SK-N-SH (cell line): ENCODE data around the gene USP48. TPM values are rescaled to one million over a fixed set of nuclear protein-coding genes. Genes with fewer than 3 reads are reported as not detected.

Source experiments
- CTCF ChIA-PET: fragments of 300-600, 350-600 bp; formaldehyde crosslinking; extraction: SDS; loops from one replicate; lab custom pipeline; 2021; lab: Yijun Ruan, JAX
- POLR2A ChIA-PET: fragments of 350-600 bp; sonication (Branson Sonifier 250); formaldehyde crosslinking; extraction: SDS; loops from one replicate; lab custom pipeline; 2020; ENCODE audit warnings: antibody characterized with exemption, inconsistent platforms; lab: Yijun Ruan, JAX
- DNase-seq: peaks from one replicate; pipeline ENCODE4 v3.0.0; 2012
- H2AFZ ChIP-seq: fragments of 200-600 bp; sonication (generic); 2 replicates; pipeline ENCODE4 v1.8.1; 2016; ENCODE audit warnings: antibody characterized with exemption, mild to moderate bottlenecking, low read depth
- H3F3A ChIP-seq: fragments of 200-600 bp; sonication (generic); replicated peaks from 2 replicates; pipeline ENCODE3; 2016; ENCODE audit warnings: antibody characterized with exemption, mild to moderate bottlenecking; ENCODE audit not compliant: insufficient read depth
- H3K27ac ChIP-seq, 2 experiments: fragments of 200-500 bp in 1 of 2; fragments of 200-600 bp in 1 of 2; sonication (Bioruptor generic) in 1 of 2; sonication (generic), shearing (Covaris generic) in 1 of 2; 2 replicates each; pipeline versions ENCODE4 v1.5.1 to v1.6.1; 2014 to 2016; ENCODE audit warnings: low read depth in 2 of 2, inconsistent platforms in 1 of 2, low read length in 1 of 2, mild to moderate bottlenecking in 1 of 2, mixed read lengths in 1 of 2
- H3K27me3 ChIP-seq: fragments of 200-600 bp; sonication (generic), shearing (Covaris generic); 2 replicates; pipeline ENCODE4 v1.6.1; 2016; ENCODE audit warnings: mixed run types; ENCODE audit not compliant: insufficient read depth
- H3K36me3 ChIP-seq, 2 experiments: fragments of 200-500 bp in 1 of 2; fragments of 200-600 bp in 1 of 2; sonication (Bioruptor generic) in 1 of 2; sonication (generic) in 1 of 2; replicated peaks in 1 of 2; 2 replicates each; pipeline versions ENCODE3 to v1.5.1; 2014 to 2016; ENCODE audit warnings: low read length in 1 of 2, mild to moderate bottlenecking in 1 of 2; ENCODE audit not compliant: insufficient read depth in 2 of 2, control insufficient read depth in 1 of 2
- H3K4me1 ChIP-seq, 2 experiments: fragments of 200-500 bp in 1 of 2; fragments of 200-600 bp in 1 of 2; sonication (Bioruptor generic) in 1 of 2; sonication (generic), shearing (Covaris generic) in 1 of 2; 2 replicates each; pipeline versions ENCODE4 v1.5.1 to v1.6.1; 2014 to 2016; ENCODE audit warnings: low read depth in 1 of 2, low read length in 1 of 2, mixed run types in 1 of 2; ENCODE audit not compliant: insufficient read depth in 2 of 2, control insufficient read depth in 1 of 2
- H3K4me2 ChIP-seq: fragments of 200-600 bp; sonication (generic), shearing (Covaris generic); 2 replicates; pipeline ENCODE4 v1.6.1; 2017; ENCODE audit warnings: mixed run types
- H3K4me3 ChIP-seq, 2 experiments: fragments of 200-500 bp in 1 of 2; fragments of 200-600 bp in 1 of 2; sonication (Bioruptor generic) in 1 of 2; sonication (generic), shearing (Covaris generic) in 1 of 2; 2 replicates each; pipeline versions ENCODE4 v1.5.1 to v1.8.1; 2014 to 2016; ENCODE audit warnings: low read depth in 2 of 2, inconsistent platforms in 1 of 2, low read length in 1 of 2, mild to moderate bottlenecking in 1 of 2, mixed read lengths in 1 of 2, moderate library complexity in 1 of 2
- H3K79me2 ChIP-seq: fragments of 200-600 bp; sonication (generic); 2 replicates; pipeline ENCODE4 v1.8.1; 2017; ENCODE audit warnings: mild to moderate bottlenecking; ENCODE audit not compliant: insufficient read depth
- H3K9ac ChIP-seq: fragments of 200-600 bp; sonication (generic); 2 replicates; pipeline ENCODE4 v1.6.1; 2017; ENCODE audit warnings: mixed run types
- H3K9me2 ChIP-seq: fragments of 200-600 bp; sonication (generic); 2 replicates; pipeline ENCODE4 v1.6.1; 2017; ENCODE audit warnings: mixed run types
- H3K9me3 ChIP-seq: fragments of 200-600 bp; sonication (generic); 2 replicates; pipeline ENCODE4 v1.6.1; 2017; ENCODE audit warnings: mixed run types, mild to moderate bottlenecking, moderate library complexity
- H4K20me1 ChIP-seq: fragments of 200-600 bp; sonication (generic); 2 replicates; pipeline ENCODE4 v1.6.1; 2017; ENCODE audit warnings: mild to moderate bottlenecking, mixed run types; ENCODE audit not compliant: insufficient read depth
- CHD2 ChIP-seq: fragments of 150-350 bp; IDR thresholded peaks from 2 replicates; pipeline ENCODE4 v1.6.1; 2018; ENCODE audit warnings: low read length; ENCODE audit not compliant: partially characterized antibody
- ELF1 ChIP-seq: IDR thresholded peaks from 2 replicates; pipeline ENCODE4 v1.4.0; 2012
- EP300 ChIP-seq, 2 experiments: IDR thresholded peaks; 2 replicates each; pipeline versions ENCODE4 v1.4.0 to v1.6.1; 2012; ENCODE audit warnings: borderline replicate concordance in 1 of 2, low read depth in 1 of 2, low read length in 1 of 2
- FOSL2 ChIP-seq: IDR thresholded peaks from 2 replicates; pipeline ENCODE4 v1.4.0; 2012; ENCODE audit warnings: low read depth, mild to moderate bottlenecking, moderate library complexity, borderline replicate concordance
- FOXJ3 ChIP-seq: sonication (generic); formaldehyde crosslinking; IDR thresholded peaks from 2 replicates; pipeline ENCODE4 v1.5.1; 2020; ENCODE audit warnings: mild to moderate bottlenecking, missing genetic modification reagents
- GABPA ChIP-seq: IDR thresholded peaks from 2 replicates; pipeline ENCODE4 v1.4.0; 2012; ENCODE audit warnings: low read depth, mild to moderate bottlenecking
- GATA2 ChIP-seq: sonication (generic); formaldehyde crosslinking; IDR thresholded peaks from 2 replicates; pipeline ENCODE4 v1.5.0; 2020; ENCODE audit warnings: mild to moderate bottlenecking, missing genetic modification reagents
- JUND ChIP-seq: IDR thresholded peaks from 2 replicates; pipeline ENCODE4 v1.4.0; 2012
- NRF1 ChIP-seq: IDR thresholded peaks from 2 replicates; pipeline ENCODE4 v1.6.1; 2012; ENCODE audit warnings: low read depth, mild to moderate bottlenecking, low read length
- RAD21 ChIP-seq: IDR thresholded peaks from 2 replicates; pipeline ENCODE4 v1.6.1; 2012; ENCODE audit warnings: mild to moderate bottlenecking, low read length
- RCOR1 ChIP-seq: fragments of 150-350 bp; IDR thresholded peaks from 2 replicates; pipeline ENCODE4 v1.6.1; 2017; ENCODE audit warnings: antibody characterized with exemption, low read length
- RFX5 ChIP-seq: IDR thresholded peaks from 2 replicates; pipeline ENCODE4 v1.6.1; 2012; ENCODE audit warnings: mild to moderate bottlenecking, improper control_type of control experiment, low read length
- RXRA ChIP-seq: IDR thresholded peaks from 2 replicates; pipeline ENCODE4 v1.4.0; 2012; ENCODE audit warnings: low read depth, mild to moderate bottlenecking, borderline replicate concordance
- SMC3 ChIP-seq: IDR thresholded peaks from 2 replicates; pipeline ENCODE4 v1.6.1; 2012; ENCODE audit warnings: low read depth, low read length, improper control_type of control experiment
- TAF1 ChIP-seq: IDR thresholded peaks from 2 replicates; pipeline ENCODE4 v1.6.1; 2012; ENCODE audit warnings: low read depth, mild to moderate bottlenecking, low read length, moderate library complexity, borderline replicate concordance
- WGBS: methylation state at CpG from one replicate; pipeline ENCODE4 v1.1.6; 2017; ENCODE audit warnings: low lambda C conversion rate; 5-methylcytosine and 5-hydroxymethylcytosine counted together
- polyA plus RNA-seq, 3 experiments: library from polyadenylated mRNA; depleted of rRNA; stranded (reverse); fragments of >200 nt; gene quantifications; 2 replicates each; pipeline ENCODE4 v1.2.3, GENCODE V29; 2012
- TF ChIP-seq, protein P1 (sequence below): fragments of 150-350 bp; IDR thresholded peaks from 2 replicates; pipeline ENCODE4 v1.6.1; 2017; ENCODE audit warnings: antibody characterized with exemption, low read length, low read depth, borderline replicate concordance
- TF ChIP-seq, protein P2 (sequence below): IDR thresholded peaks from 2 replicates; pipeline ENCODE4; 2012
- TF ChIP-seq, protein P3 (sequence below): fragments of 150-350 bp; IDR thresholded peaks from 2 replicates; pipeline ENCODE4 v1.6.1; 2016; ENCODE audit warnings: mild to moderate bottlenecking, low read depth, low read length
- TF ChIP-seq, protein P4 (sequence below): IDR thresholded peaks from 2 replicates; pipeline ENCODE4 v1.4.0; 2012; ENCODE audit warnings: low read depth, borderline replicate concordance

USP48 gene
- polyA plus RNA-seq, 1 of the 3 experiments (the other 2 are of a cell fraction): 13.6 TPM

DNA sequence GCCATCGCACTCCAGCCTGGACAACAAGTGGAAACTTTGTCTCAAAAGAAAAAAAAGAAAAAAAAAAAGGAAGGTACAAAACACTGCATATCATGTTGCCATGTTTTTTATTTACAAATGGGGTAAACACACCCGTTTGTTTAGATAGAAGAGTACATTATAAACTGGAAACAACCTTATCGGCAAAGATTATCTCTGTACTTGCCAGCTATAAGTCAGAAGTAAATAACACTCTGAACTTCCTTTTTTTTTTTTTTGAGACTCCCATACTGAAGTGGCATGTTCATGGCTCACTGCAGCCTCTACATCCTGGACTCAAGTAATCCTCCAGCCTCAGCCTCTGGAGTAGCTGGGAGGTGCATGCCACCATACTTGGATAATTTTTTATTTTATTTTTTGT is 21.9 kb downstream of the USP48 start:
- Histone ChIP-seq H3K27me3 (no peaks in the 10 kb centered on the region), H4K20me1 (peaks cover 90% of the 10 kb centered on the region)
- no peak for TF ChIP-seq FOXJ3 (CRISPR knock-in tag)
- TF ChIP-seq GATA2 (CRISPR knock-in tag): no peak
- no peak for TF ChIP-seq EP300 (IDR thresholded peaks at IDR 0.05; ENCODE audit: borderline replicate concordance in 1 of 2, low read depth in 1 of 2, low read length in 1 of 2)
- no peak for TF ChIP-seq RCOR1
- no peak for TF ChIP-seq GABPA
- no peak for TF ChIP-seq JUND
- no peak for TF ChIP-seq NRF1
- no peak for TF ChIP-seq ELF1
- TF ChIP-seq RXRA: no peak
- TF ChIP-seq, protein P1, sequence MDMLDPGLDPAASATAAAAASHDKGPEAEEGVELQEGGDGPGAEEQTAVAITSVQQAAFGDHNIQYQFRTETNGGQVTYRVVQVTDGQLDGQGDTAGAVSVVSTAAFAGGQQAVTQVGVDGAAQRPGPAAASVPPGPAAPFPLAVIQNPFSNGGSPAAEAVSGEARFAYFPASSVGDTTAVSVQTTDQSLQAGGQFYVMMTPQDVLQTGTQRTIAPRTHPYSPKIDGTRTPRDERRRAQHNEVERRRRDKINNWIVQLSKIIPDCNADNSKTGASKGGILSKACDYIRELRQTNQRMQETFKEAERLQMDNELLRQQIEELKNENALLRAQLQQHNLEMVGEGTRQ: no peak
- TF ChIP-seq RFX5: no peak
- no peak for TF ChIP-seq SMC3
- TF ChIP-seq CHD2: no peak
- no peak for TF ChIP-seq TAF1
- no peak for TF ChIP-seq RAD21
- TF ChIP-seq, protein P2, sequence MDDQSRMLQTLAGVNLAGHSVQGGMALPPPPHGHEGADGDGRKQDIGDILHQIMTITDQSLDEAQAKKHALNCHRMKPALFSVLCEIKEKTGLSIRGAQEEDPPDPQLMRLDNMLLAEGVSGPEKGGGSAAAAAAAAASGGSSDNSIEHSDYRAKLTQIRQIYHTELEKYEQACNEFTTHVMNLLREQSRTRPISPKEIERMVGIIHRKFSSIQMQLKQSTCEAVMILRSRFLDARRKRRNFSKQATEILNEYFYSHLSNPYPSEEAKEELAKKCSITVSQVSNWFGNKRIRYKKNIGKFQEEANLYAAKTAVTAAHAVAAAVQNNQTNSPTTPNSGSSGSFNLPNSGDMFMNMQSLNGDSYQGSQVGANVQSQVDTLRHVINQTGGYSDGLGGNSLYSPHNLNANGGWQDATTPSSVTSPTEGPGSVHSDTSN: no peak
- TF ChIP-seq, protein P3, sequence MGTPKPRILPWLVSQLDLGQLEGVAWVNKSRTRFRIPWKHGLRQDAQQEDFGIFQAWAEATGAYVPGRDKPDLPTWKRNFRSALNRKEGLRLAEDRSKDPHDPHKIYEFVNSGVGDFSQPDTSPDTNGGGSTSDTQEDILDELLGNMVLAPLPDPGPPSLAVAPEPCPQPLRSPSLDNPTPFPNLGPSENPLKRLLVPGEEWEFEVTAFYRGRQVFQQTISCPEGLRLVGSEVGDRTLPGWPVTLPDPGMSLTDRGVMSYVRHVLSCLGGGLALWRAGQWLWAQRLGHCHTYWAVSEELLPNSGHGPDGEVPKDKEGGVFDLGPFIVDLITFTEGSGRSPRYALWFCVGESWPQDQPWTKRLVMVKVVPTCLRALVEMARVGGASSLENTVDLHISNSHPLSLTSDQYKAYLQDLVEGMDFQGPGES: no peak
- TF ChIP-seq FOSL2: no peak
- TF ChIP-seq, protein P4, sequence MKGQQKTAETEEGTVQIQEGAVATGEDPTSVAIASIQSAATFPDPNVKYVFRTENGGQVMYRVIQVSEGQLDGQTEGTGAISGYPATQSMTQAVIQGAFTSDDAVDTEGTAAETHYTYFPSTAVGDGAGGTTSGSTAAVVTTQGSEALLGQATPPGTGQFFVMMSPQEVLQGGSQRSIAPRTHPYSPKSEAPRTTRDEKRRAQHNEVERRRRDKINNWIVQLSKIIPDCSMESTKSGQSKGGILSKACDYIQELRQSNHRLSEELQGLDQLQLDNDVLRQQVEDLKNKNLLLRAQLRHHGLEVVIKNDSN: no peak
- TF ChIP-seq, all 33 proteins: peak for 0
- CTCF ChIA-PET: interaction anchor here (0.6 to 1.2 kb wide), 3 partner anchors 21 to 106 kb away, joined by 3 to 5 read pairs (median 3); no protein-coding TSS in a partner anchor
- H3K4me1 ChIP-seq: peaks cover 2 to 17% of the 10 kb centered on the region in 2 experiments; a peak in 2 of 4 replicates
- H3K9me3 ChIP-seq: no peaks in the 10 kb centered on the region
- peaks cover 17% of the 10 kb centered on the region for H3F3A ChIP-seq
- H2AFZ ChIP-seq: no peak overlapping the region
- no peak overlapping the region for H3K9ac ChIP-seq
- WGBS: 78% methylated on average over 3 of the region's 3 CpGs
- H3K9me2 ChIP-seq: no peaks in the 10 kb centered on the region
- no peak overlapping the region for H3K4me2 ChIP-seq
- no peak overlapping the region for H3K27ac ChIP-seq
- peaks cover 89% of the 10 kb centered on the region for H3K79me2 ChIP-seq
- no peak overlapping the region for H3K4me3 ChIP-seq
- POLR2A ChIA-PET: no interaction called here
- no peaks in the 10 kb centered on the region for H3K36me3 ChIP-seq
- no peak for DNase-seq
